Colonic mucosa (tissue), 4 donors: Measurements from ENCODE around the gene SKP1. TPM values are rescaled to one million over a fixed set of nuclear protein-coding genes. Genes with fewer than 3 reads are reported as not detected.
A peak's percentile ranks its signal among the peaks of the same experiment; 100 is the strongest.

Experiments
- DNase-seq: peaks from one replicate; pipeline ENCODE4 v3.0.0-alpha.2; 2020
- H3K27ac ChIP-seq: fragments of 200-600 bp; one replicate; pipeline ENCODE4 v1.8.0; 2021
- H3K27me3 ChIP-seq: fragments of 200-600 bp; one replicate; pipeline ENCODE4 v1.8.0; 2021
- H3K36me3 ChIP-seq: fragments of 200-600 bp; one replicate; pipeline ENCODE4 v1.8.0; 2021
- H3K4me1 ChIP-seq: fragments of 200-600 bp; one replicate; pipeline ENCODE4 v1.8.0; 2021; ENCODE audit warnings: mild to moderate bottlenecking
- H3K4me3 ChIP-seq: fragments of 200-600 bp; one replicate; pipeline ENCODE4 v1.8.0; 2021
- H3K9ac ChIP-seq, 2 donors: one replicate each; pipeline ENCODE4 v1.7.0; 2013; ENCODE audit warnings: control low read depth in 2 of 2, low read depth in 2 of 2, low read length in 2 of 2
- H3K9me3 ChIP-seq: fragments of 200-600 bp; one replicate; pipeline ENCODE4 v1.8.0; 2021
- intact Hi-C: fragments of 100-400 bp; cut with DNase I; formaldehyde crosslinking; loops from one replicate; pipeline ENCODE4 v1.14.1; 2022
- microRNA-seq: library from miRNA; unstranded; fragments of <30 nt; microRNA quantifications from one replicate; pipeline ENCODE4, GENCODE V29; 2019
- total RNA-seq, 2 donors: library from RNA; stranded (reverse); fragmentation: NEBNext Ultra II Directional in 1 of 2; extraction: Animal tissue kit (Norgen Biotek cat#: 25700) in 1 of 2; gene quantifications; one replicate each; pipeline ENCODE4 v1.2.1, GENCODE V29; 2021
- TF ChIP-seq, protein P1 (sequence below): fragments of 200-600 bp; IDR thresholded peaks from one replicate; pipeline ENCODE4 v1.8.0; 2022; ENCODE audit warnings: antibody characterized with exemption, mild to moderate bottlenecking
- donor health status: healthy.
- donor health status: DM: no; HTN: no; CAD: no.
- donor health status: DM: no; HTN: no; CAD: no.

Gene SKP1
- total RNA-seq, 2 donors from 2014 or later = 235 to 272 TPM

DNA sequence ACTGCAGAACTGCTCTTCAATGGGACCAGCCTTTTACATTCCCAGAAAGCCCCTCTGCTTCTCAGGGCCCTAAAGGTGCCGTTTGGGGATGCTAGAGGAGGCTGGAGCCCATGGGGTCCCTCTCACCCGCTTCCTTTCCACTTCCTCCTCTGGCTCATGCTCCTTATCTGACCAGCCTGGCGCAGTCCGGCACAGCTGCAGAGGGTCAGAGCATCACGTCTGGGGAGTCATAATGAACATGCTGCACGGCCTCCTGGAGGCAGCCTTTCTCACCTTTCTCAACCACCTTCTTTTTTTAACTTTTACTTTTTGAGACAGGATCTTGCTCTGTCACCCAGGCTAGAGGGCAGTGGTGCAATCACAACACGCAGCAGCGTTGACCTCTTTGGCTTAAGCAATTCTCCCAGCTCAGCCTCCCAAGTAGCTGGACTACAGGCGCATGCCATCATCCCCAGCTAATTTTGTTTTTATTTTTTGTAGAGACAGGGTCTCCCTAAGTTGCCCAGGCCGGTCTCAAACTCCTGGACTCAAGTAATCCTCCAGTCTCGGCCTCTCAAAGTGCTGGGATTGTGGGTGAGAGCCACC lies 77.4 kb downstream of the SKP1 start:
- Histone ChIP-seq H3K4me3 (no peak overlapping the region), H3K9ac (peak overlapping the region in 1 of 2 donors; percentile 17), H3K27ac (no peak overlapping the region), H3K4me1 (no peaks in the 10 kb centered on the region), H3K36me3 (no peaks in the 10 kb centered on the region), H3K9me3 (no peaks in the 10 kb centered on the region), H3K27me3 (no peaks in the 10 kb centered on the region)
- no peak for DNase-seq
- TF ChIP-seq, protein P1, sequence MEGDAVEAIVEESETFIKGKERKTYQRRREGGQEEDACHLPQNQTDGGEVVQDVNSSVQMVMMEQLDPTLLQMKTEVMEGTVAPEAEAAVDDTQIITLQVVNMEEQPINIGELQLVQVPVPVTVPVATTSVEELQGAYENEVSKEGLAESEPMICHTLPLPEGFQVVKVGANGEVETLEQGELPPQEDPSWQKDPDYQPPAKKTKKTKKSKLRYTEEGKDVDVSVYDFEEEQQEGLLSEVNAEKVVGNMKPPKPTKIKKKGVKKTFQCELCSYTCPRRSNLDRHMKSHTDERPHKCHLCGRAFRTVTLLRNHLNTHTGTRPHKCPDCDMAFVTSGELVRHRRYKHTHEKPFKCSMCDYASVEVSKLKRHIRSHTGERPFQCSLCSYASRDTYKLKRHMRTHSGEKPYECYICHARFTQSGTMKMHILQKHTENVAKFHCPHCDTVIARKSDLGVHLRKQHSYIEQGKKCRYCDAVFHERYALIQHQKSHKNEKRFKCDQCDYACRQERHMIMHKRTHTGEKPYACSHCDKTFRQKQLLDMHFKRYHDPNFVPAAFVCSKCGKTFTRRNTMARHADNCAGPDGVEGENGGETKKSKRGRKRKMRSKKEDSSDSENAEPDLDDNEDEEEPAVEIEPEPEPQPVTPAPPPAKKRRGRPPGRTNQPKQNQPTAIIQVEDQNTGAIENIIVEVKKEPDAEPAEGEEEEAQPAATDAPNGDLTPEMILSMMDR = no peak
- intact Hi-C loops = no loop called here

Small RNAs within 50 kb of the gene (microRNA-seq; reads per million reads assigned to microRNA genes)
- gene MIR3661 = 1.7 reads per million

Other genes starting within 250 kb of the SKP1 start
- gene C5orf15, start 208.3 kb downstream of the SKP1 start, total RNA-seq = 10 to 100 TPM; 21.1 to 31.9 TPM
- gene VDAC1, start 172.0 kb downstream of the SKP1 start, total RNA-seq = 100 to 1,000 TPM; 297 to 306 TPM
- 1 to 10 TPM; 4.3 to 9.4 TPM for gene TCF7, start 62.3 kb downstream of the SKP1 start, total RNA-seq
- gene PPP2CA, start 49.1 kb upstream of the SKP1 start, total RNA-seq = 100 to 1,000 TPM; 147 to 150 TPM
- under 1 TPM; 0.53 to 0.54 TPM for gene CDKL3, start 190.2 kb upstream of the SKP1 start, total RNA-seq
- gene UBE2B, start 194.6 kb upstream of the SKP1 start, total RNA-seq = 100 to 1,000 TPM in 1 of 2 donors, 10 to 100 TPM in 1; 55.2 to 128 TPM
- 10 to 100 TPM; 14.5 to 26.3 TPM for gene CDKN2AIPNL, start 234.9 kb upstream of the SKP1 start, total RNA-seq